Esophagus muscularis mucosa (tissue), 4 donors: ENCODE data around the gene PER2. TPM values are rescaled to one million over a fixed set of nuclear protein-coding genes. Genes with fewer than 3 reads are reported as not detected.
A peak's percentile ranks its signal among the peaks of the same experiment; 100 is the strongest.
"Not testable (repeated sequence)": the region's sequence is repeated elsewhere in the genome, so short reads cannot be mapped to it uniquely, and the experiment has no call there.

Experiments used
- DNase-seq: peaks from one replicate; pipeline ENCODE4 v3.0.0-alpha.2; 2017; ENCODE audit errors: extremely low spot score
- H3K27ac ChIP-seq, 4 donors: fragments of 200-600 bp; sonication (generic); replicated peaks in 1 of 4; 1 replicate in 3 of 4; 2 replicates in 1 of 4; pipeline ENCODE4 v1.5.1; 2016 to 2019; ENCODE audit warnings: mild to moderate bottlenecking in 1 of 4
- H3K27me3 ChIP-seq, 4 donors: fragments of 200-600 bp; sonication (generic); one replicate each; pipeline versions ENCODE4 v1.5.1 to v1.6.0; 2016 to 2019
- H3K36me3 ChIP-seq, 4 donors: fragments of 200-600 bp; sonication (generic); one replicate each; pipeline ENCODE4 v1.5.1; 2016 to 2019
- H3K4me1 ChIP-seq, 4 donors: fragments of 200-600 bp; sonication (generic); one replicate each; pipeline ENCODE4 v1.5.1; 2016 to 2019
- H3K4me3 ChIP-seq, 4 donors: fragments of 200-600 bp; sonication (generic); 1 replicate in 2 of 4; 2 replicates in 2 of 4; pipeline ENCODE4 v1.5.1; 2016 to 2019; ENCODE audit warnings: mild to moderate bottlenecking in 4 of 4, moderate library complexity in 1 of 4
- H3K9me3 ChIP-seq, 4 donors: fragments of 200-600 bp; sonication (generic); 1 replicate in 3 of 4; 2 replicates in 1 of 4; pipeline ENCODE4 v1.5.1; 2016 to 2019
- EP300 ChIP-seq: sonication (generic); formaldehyde crosslinking; IDR thresholded peaks from one replicate; pipeline ENCODE4 v1.6.1; 2017; ENCODE audit warnings: antibody characterized with exemption
- POLR2A ChIP-seq: fragments of 450-650 bp; IDR thresholded peaks from one replicate; pipeline ENCODE4 v1.6.1; 2017; ENCODE audit warnings: antibody characterized with exemption, moderate library complexity, mild to moderate bottlenecking, low read depth
- POLR2AphosphoS5 ChIP-seq, 2 donors: sonication (generic); formaldehyde crosslinking; IDR thresholded peaks; one replicate each; pipeline ENCODE4 v1.6.1; 2017; ENCODE audit warnings: antibody characterized with exemption in 2 of 2
- WGBS: methylation state at CpG from one replicate; pipeline ENCODE4 v1.1.5; 2018; 5-methylcytosine and 5-hydroxymethylcytosine counted together
- intact Hi-C: fragments of 100-400 bp; cut with DNase I; formaldehyde crosslinking; loops from one replicate; pipeline ENCODE4 v1.15.1; 2023
- total RNA-seq, 4 donors: library from RNA; depleted of rRNA; stranded (reverse); fragments of >200 nt; gene quantifications; one replicate each; pipeline versions ENCODE4 v1.1.0 to v1.2.1, GENCODE V29; 2016
- TF ChIP-seq, protein P1 (sequence below), 3 experiments: fragments of 200-600 bp in 2 of 3; fragments of 450-650 bp in 1 of 3; sonication (generic) in 2 of 3; IDR thresholded peaks; one replicate each; pipeline ENCODE4 v1.5.1; 2017 to 2019; ENCODE audit warnings: antibody characterized with exemption in 3 of 3, mild to moderate bottlenecking in 2 of 3, moderate library complexity in 1 of 3

The PER2 gene
- total RNA-seq, 4 donors from 2014 or later: 9.1 to 13.1 (median 11.1) TPM

DNA sequence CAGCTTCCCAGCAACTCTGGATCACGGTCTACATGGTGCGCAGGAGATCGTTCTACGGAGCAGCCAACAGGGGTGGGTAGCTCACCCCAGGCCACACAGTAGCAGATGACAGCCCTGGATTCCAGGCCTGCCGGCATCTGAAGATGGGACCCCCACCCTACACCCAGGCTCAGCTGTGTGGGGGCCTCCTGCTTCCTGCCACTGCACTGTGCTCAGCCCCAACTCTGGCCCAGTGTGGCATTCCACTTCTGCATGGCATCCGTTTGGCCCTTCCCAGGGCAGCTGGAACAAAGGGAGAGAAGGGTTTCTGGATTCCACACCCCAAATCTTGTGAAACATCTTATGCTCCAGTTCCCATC, 9.1 kb downstream of the PER2 start:
- no peak for TF ChIP-seq POLR2AphosphoS5 (IDR thresholded peaks at IDR 0.05)
- intact Hi-C loops: no loop called here
- 100% methylated on average over 2 of the region's 6 CpGs for WGBS
- Histone ChIP-seq H3K27me3 (no peaks in the 10 kb centered on the region), H3K4me1 (peaks cover 12 to 61% (median 57%) of the 10 kb centered on the region in 4 donors), H3K36me3 (peaks cover 18 to 35% (median 33%) of the 10 kb centered on the region in 4 donors), H3K27ac (no peak overlapping the region), H3K9me3 (no peaks in the 10 kb centered on the region), H3K4me3 (no peak overlapping the region)
- no peak for DNase-seq

- 74% methylated on average over 8 of the region's 9 CpGs for WGBS
- no peak for DNase-seq
- intact Hi-C loops: no loop called here
- Histone ChIP-seq H3K9me3 (no peaks in the 10 kb centered on the region), H3K27me3 (no peaks in the 10 kb centered on the region), H3K27ac (no peak overlapping the region), H3K4me1 (peaks cover 10 to 57% (median 54%) of the 10 kb centered on the region in 4 donors), H3K4me3 (no peak overlapping the region), H3K36me3 (peaks cover 18 to 40% (median 39%) of the 10 kb centered on the region in 4 donors)
- no peak for TF ChIP-seq EP300
- TF ChIP-seq POLR2A: no peak
- no peak for TF ChIP-seq POLR2AphosphoS5 (IDR thresholded peaks at IDR 0.05)
- TF ChIP-seq, protein P1, sequence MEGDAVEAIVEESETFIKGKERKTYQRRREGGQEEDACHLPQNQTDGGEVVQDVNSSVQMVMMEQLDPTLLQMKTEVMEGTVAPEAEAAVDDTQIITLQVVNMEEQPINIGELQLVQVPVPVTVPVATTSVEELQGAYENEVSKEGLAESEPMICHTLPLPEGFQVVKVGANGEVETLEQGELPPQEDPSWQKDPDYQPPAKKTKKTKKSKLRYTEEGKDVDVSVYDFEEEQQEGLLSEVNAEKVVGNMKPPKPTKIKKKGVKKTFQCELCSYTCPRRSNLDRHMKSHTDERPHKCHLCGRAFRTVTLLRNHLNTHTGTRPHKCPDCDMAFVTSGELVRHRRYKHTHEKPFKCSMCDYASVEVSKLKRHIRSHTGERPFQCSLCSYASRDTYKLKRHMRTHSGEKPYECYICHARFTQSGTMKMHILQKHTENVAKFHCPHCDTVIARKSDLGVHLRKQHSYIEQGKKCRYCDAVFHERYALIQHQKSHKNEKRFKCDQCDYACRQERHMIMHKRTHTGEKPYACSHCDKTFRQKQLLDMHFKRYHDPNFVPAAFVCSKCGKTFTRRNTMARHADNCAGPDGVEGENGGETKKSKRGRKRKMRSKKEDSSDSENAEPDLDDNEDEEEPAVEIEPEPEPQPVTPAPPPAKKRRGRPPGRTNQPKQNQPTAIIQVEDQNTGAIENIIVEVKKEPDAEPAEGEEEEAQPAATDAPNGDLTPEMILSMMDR (IDR thresholded peaks at IDR 0.05): no peak
Measured at GRCh38 chr2:238278626-238279323, 9.6 kb downstream of the PER2 start.

DNA sequence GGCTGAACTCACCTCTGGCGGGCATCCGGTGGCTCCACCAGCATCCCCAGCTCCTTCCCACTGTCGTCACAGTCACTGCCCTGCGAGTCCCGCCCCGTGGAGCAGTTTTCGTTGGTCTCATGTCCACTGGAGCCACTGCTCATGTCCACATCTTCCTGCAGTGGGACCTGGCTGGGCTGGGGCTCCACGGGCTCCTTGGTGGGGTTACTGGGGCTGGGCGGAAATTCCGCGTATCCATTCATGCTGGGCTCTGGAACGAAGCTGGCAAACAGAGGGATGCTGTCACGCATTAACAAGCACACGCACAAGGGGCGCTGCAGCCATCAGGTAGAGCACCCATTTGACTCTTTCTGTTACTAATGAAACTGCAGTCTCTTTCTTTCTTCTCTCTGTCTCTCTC, 10.7 kb downstream of the PER2 start:
- Histone ChIP-seq H3K9me3 (no peaks in the 10 kb centered on the region), H3K36me3 (peaks cover 25 to 51% (median 48%) of the 10 kb centered on the region in 4 donors), H3K27ac (no peak overlapping the region), H3K4me1 (peaks cover 0 to 47% (median 44%) of the 10 kb centered on the region in 4 donors), H3K4me3 (no peak overlapping the region), H3K27me3 (no peaks in the 10 kb centered on the region)
- WGBS: 92% methylated on average over 15 of the region's 15 CpGs
- no peak for DNase-seq
- intact Hi-C loops: no loop called here
- TF ChIP-seq EP300 (no peak), POLR2A (no peak), POLR2AphosphoS5 (IDR thresholded peaks at IDR 0.05) (no peak)
- TF ChIP-seq, protein P1 (IDR thresholded peaks at IDR 0.05): no peak

DNA sequence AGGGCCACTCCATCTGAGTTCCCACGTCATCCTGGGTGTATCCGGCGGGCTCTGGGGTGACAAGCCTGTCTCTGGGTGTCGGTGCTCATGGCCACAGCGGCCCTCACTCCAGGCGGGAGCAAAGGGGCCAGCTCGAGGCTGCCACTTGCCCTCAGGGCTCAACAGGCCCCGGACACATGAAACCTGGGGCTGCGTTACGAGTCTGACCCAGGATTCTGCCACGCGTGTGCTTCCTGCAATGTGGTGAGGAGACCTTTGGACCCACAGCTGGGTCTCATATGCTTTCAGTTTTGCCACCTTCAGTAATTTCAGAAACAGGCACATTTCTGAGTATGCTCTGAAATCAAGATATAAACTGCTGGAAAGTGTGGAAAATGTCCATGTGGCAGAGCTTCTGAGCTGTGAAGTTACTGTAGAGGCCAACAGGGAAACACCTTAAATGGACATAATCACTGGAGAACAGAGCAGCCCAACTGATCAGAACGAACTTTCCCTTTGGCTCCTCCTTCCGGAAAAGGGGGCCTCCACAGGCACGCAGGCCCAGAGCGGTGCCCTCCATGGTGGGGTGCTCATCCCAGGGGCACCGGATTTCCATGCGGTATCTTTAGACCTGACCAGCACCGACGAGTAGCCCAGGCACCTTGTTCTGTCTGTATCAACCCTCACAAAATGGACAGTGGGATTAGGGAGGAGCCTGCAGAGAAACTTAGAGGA, 14.1 kb downstream of the PER2 start:
- no peak overlapping the region for H3K4me3 ChIP-seq
- DNase-seq: no peak
- H3K27ac ChIP-seq: peak overlapping the region in 3 of 4 donors; percentile 24 to 49 (median 29)
- H3K27me3 ChIP-seq: no peaks in the 10 kb centered on the region
- peaks cover 44 to 85% (median 80%) of the 10 kb centered on the region in 4 donors for H3K36me3 ChIP-seq
- intact Hi-C loops: no loop called here
- 88% methylated on average over 20 of the region's 20 CpGs for WGBS
- H3K9me3 ChIP-seq: no peaks in the 10 kb centered on the region
- TF ChIP-seq POLR2A (no peak), POLR2AphosphoS5 (IDR thresholded peaks at IDR 0.05) (no peak), EP300 (no peak)
- TF ChIP-seq, protein P1 (IDR thresholded peaks at IDR 0.05): no peak
- peaks cover 0 to 24% (median 16%) of the 10 kb centered on the region in 4 donors for H3K4me1 ChIP-seq

DNA sequence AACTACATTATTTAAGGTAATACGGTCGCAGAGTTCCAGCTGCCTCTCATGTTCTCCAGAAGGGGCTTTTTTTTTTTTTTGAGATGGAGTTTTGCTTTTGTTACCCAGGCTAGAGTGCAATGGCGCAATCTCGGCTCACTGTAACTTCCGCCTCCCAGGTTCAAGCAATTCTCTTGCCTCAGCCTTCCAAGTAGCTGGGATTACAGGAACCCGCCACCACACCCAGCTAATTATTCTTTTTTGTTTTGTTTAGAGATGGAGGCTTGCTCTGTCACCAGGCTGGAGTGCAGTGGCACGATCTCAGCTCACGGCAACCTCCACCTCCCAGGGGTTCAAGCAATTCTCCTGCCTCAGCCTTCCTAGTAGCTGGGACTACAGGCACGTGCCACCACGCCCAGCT, 15.0 kb downstream of the PER2 start:
- 94% methylated on average over 10 of the region's 10 CpGs for whole genome bisulfite sequencing
- intact Hi-C loops, H3K4me3 ChIP-seq, H3K27me3 ChIP-seq, H3K9me3 ChIP-seq, DNase-seq, H3K27ac ChIP-seq: not testable (repeated sequence)
- Histone ChIP-seq H3K36me3 (peaks cover 48 to 94% (median 86%) of the 10 kb centered on the region in 4 donors), H3K4me1 (peaks cover 0 to 15% (median 7%) of the 10 kb centered on the region in 4 donors)
